ENCODE results near the gene PAK6. TPM values are rescaled to one million over a fixed set of nuclear protein-coding genes. Genes with fewer than 3 reads are reported as not detected.
A peak's percentile ranks its signal among the peaks of the same experiment; 100 is the strongest.

Gene PAK6
- polyA plus RNA-seq, 3 donors = 0.03 TPM; not detected in 2

DNA sequence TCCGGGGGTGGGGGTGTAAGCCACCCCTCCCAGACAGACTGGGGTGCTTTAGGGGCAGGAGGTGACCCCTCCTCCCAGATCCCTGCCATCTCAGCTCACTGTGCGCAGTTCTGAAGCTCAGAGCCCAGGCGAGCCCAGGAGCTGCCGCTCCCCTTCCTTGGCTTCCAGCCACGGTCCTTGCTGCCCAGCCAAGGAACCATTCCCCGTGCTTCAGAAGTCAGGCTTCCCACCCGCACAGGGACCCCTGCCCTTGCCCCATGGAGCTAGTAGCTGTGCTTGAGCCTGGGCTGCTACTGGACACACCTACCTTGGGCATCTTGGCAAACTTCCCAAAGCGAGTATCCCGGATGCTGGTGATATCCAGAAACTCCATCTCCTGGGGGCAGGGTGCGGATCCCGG lies 64.1 kb downstream of the PAK6 start:
- no peak overlapping the region for H3K4me2 ChIP-seq (replicated peaks; ENCODE audit: extremely low read depth, low read length, poor library complexity, severe bottlenecking)
- no peaks in the 10 kb centered on the region for H3K9me3 Mint-ChIP-seq
- peaks cover 92% of the 10 kb centered on the region for H3K79me2 ChIP-seq (ENCODE audit: insufficient read depth, low read length)
- H3K36me3 Mint-ChIP-seq = peaks cover 61 to 76% of the 10 kb centered on the region in 2 donors
- no peaks in the 10 kb centered on the region for H3K27me3 ChIP-seq (ENCODE audit: control insufficient read depth in 2 of 2, insufficient read depth in 2 of 2, low read length in 2 of 2)
- H3K9me3 ChIP-seq (replicated peaks in 1 of 2; ENCODE audit: control insufficient read depth in 1 of 2, insufficient read depth in 1 of 2, low read length in 2 of 2) = no peaks in the 10 kb centered on the region
- no peak overlapping the region for H3K4me3 ChIP-seq (replicated peaks in 1 of 3; ENCODE audit: low read depth in 2 of 3, low read length in 3 of 3)
- peaks cover 0 to under 1% (median 0%) of the 10 kb centered on the region in 3 donors for H3K27me3 Mint-ChIP-seq (ENCODE audit: low read depth in 3 of 3)
- H3K36me3 ChIP-seq (replicated peaks in 1 of 2; ENCODE audit: control insufficient read depth in 1 of 2, insufficient read depth in 2 of 2, low read length in 2 of 2) = peaks cover 62 to 79% of the 10 kb centered on the region in 2 donors
- H4K20me1 ChIP-seq (ENCODE audit: insufficient read depth, low read length) = peaks cover 90% of the 10 kb centered on the region
- peaks cover 62% of the 10 kb centered on the region for H3K4me1 Mint-ChIP-seq
- peak overlapping the region in 2 of 7 donors; percentile 7 to 83 for H3K27ac Mint-ChIP-seq
- TF ChIP-seq, protein P1, sequence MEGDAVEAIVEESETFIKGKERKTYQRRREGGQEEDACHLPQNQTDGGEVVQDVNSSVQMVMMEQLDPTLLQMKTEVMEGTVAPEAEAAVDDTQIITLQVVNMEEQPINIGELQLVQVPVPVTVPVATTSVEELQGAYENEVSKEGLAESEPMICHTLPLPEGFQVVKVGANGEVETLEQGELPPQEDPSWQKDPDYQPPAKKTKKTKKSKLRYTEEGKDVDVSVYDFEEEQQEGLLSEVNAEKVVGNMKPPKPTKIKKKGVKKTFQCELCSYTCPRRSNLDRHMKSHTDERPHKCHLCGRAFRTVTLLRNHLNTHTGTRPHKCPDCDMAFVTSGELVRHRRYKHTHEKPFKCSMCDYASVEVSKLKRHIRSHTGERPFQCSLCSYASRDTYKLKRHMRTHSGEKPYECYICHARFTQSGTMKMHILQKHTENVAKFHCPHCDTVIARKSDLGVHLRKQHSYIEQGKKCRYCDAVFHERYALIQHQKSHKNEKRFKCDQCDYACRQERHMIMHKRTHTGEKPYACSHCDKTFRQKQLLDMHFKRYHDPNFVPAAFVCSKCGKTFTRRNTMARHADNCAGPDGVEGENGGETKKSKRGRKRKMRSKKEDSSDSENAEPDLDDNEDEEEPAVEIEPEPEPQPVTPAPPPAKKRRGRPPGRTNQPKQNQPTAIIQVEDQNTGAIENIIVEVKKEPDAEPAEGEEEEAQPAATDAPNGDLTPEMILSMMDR (IDR thresholded peaks at IDR 0.05) = no peak
- intact Hi-C loops (cut with micrococcal nuclease) = no loop called here
- WGBS (ENCODE audit: insufficient coverage) = 100% methylated on average over 5 of the region's 11 CpGs
- H3K4me1 ChIP-seq (ENCODE audit: control insufficient read depth in 1 of 2, insufficient read depth in 2 of 2, low read length in 2 of 2) = peaks cover 48 to 63% of the 10 kb centered on the region in 2 donors
- no peak overlapping the region for H2AFZ ChIP-seq (ENCODE audit: insufficient read depth, low read depth, low read length, poor library complexity, severe bottlenecking)
- no peak for DNase-seq
- no peak overlapping the region for H3K4me3 Mint-ChIP-seq
- no peak overlapping the region for H3K9ac ChIP-seq (ENCODE audit: insufficient read depth, low read length, poor library complexity, severe bottlenecking)
- no peak overlapping the region for H3K27ac ChIP-seq (ENCODE audit: low read depth in 1 of 2, low read length in 2 of 2)

DNA sequence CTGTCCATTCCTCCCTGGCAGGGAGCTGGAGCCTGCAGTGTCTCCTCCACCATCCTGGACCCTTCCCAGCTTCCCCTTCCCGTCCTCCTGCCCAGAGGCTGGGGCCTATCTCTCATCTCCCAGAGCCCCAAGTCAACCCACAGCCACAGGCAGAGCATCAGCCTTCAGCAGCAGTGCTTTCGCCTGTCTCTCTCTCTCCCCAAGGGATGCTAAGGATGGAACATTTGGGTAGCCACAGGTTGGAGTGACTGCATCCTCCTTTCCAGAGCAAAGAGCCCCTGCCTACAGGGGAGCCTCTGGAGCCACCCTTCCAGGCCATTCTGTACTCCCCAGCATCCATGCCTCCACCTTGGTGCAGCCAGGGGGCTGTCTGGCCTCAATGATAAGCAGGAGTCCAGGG lies 64.7 kb downstream of the PAK6 start:
- Mint-ChIP-seq H3K4me3 (no peak overlapping the region), H3K27me3 (ENCODE audit: low read depth in 3 of 3) (peaks cover 0 to 2% (median 0%) of the 10 kb centered on the region in 3 donors), H3K27ac (peak overlapping the region in 4 of 7 donors; percentile 37 to 75 (median 63)), H3K9me3 (no peaks in the 10 kb centered on the region), H3K4me1 (peaks cover 64% of the 10 kb centered on the region), H3K36me3 (peaks cover 55 to 70% of the 10 kb centered on the region in 2 donors)
- intact Hi-C loops (cut with micrococcal nuclease) = no loop called here
- Histone ChIP-seq H2AFZ (ENCODE audit: insufficient read depth, low read depth, low read length, poor library complexity, severe bottlenecking) (no peak overlapping the region), H4K20me1 (ENCODE audit: insufficient read depth, low read length) (peaks cover 84% of the 10 kb centered on the region), H3K4me1 (ENCODE audit: control insufficient read depth in 1 of 2, insufficient read depth in 2 of 2, low read length in 2 of 2) (peaks cover 48 to 69% of the 10 kb centered on the region in 2 donors), H3K9me3 (replicated peaks in 1 of 2; ENCODE audit: control insufficient read depth in 1 of 2, insufficient read depth in 1 of 2, low read length in 2 of 2) (no peaks in the 10 kb centered on the region), H3K9ac (ENCODE audit: insufficient read depth, low read length, poor library complexity, severe bottlenecking) (no peak overlapping the region), H3K27me3 (ENCODE audit: control insufficient read depth in 2 of 2, insufficient read depth in 2 of 2, low read length in 2 of 2) (no peaks in the 10 kb centered on the region), H3K4me3 (replicated peaks in 1 of 3; ENCODE audit: low read depth in 2 of 3, low read length in 3 of 3) (no peak overlapping the region), H3K36me3 (replicated peaks in 1 of 2; ENCODE audit: control insufficient read depth in 1 of 2, insufficient read depth in 2 of 2, low read length in 2 of 2) (peaks cover 56 to 73% of the 10 kb centered on the region in 2 donors), H3K79me2 (ENCODE audit: insufficient read depth, low read length) (peaks cover 92% of the 10 kb centered on the region), H3K27ac (ENCODE audit: low read depth in 1 of 2, low read length in 2 of 2) (no peak overlapping the region), H3K4me2 (replicated peaks; ENCODE audit: extremely low read depth, low read length, poor library complexity, severe bottlenecking) (no peak overlapping the region)
- no peak for DNase-seq
- TF ChIP-seq, protein P1 (IDR thresholded peaks at IDR 0.05) = no peak
- WGBS (ENCODE audit: insufficient coverage) = 80% methylated on average over 1 of the region's 2 CpGs
